Naive thymus-derived CD8-positive, alpha-beta T cell (primary cell): Measurements from ENCODE around the gene TMEM198. TPM values are rescaled to one million over a fixed set of nuclear protein-coding genes. Genes with fewer than 3 reads are reported as not detected.

ENCODE experiments used
- ATAC-seq, 2 donors: fragments of 150-1000 bp; cut with Tn5 transposase in 1 of 2; sonication (Bioruptor Pico), chemical (Tn5 transposase) in 1 of 2; 1 replicate in 1 of 2; 2 replicates in 1 of 2; pipeline ENCODE4 v1.10.0; 2021; ENCODE audit warnings: mild to moderate bottlenecking in 2 of 2, moderate library complexity in 2 of 2
- POLR2A ChIA-PET: fragments of 350-600 bp; sonication (Branson Sonifier 250); formaldehyde crosslinking; loops from one replicate; lab custom pipeline; 2021; ENCODE audit warnings: antibody characterized with exemption; lab: Charles Lee
- DNase-seq, 10 donors: peaks; one replicate each; pipeline versions ENCODE4 v3.0.0 to v3.0.0-alpha.2; 2020 to 2022
- H3K27ac Mint-ChIP-seq, 10 donors: one replicate each; pipeline ENCODE4 v1.8.0; 2020 to 2022; ENCODE audit warnings: mild to moderate bottlenecking in 10 of 10, mixed read lengths in 10 of 10, moderate library complexity in 4 of 10, inconsistent platforms in 1 of 10
- H3K27me3 Mint-ChIP-seq, 5 donors: one replicate each; pipeline ENCODE4 v1.8.0; 2021 to 2022; ENCODE audit warnings: mixed read lengths in 5 of 5
- H3K36me3 Mint-ChIP-seq, 3 donors: one replicate each; pipeline ENCODE4 v1.8.0; 2020 to 2022; ENCODE audit warnings: mixed read lengths in 3 of 3, mild to moderate bottlenecking in 2 of 3, inconsistent platforms in 1 of 3
- H3K4me1 Mint-ChIP-seq, 4 donors: one replicate each; pipeline ENCODE4 v1.8.0; 2021 to 2022; ENCODE audit warnings: mixed read lengths in 4 of 4
- H3K4me3 Mint-ChIP-seq, 10 donors: one replicate each; pipeline ENCODE4 v1.8.0; 2020 to 2022; ENCODE audit warnings: mild to moderate bottlenecking in 10 of 10, mixed read lengths in 10 of 10, moderate library complexity in 6 of 10, inconsistent platforms in 1 of 10
- H3K9me3 Mint-ChIP-seq, 9 donors: one replicate each; pipeline ENCODE4 v1.8.0; 2020 to 2022; ENCODE audit warnings: mixed read lengths in 9 of 9, mild to moderate bottlenecking in 3 of 9, inconsistent platforms in 1 of 9, moderate library complexity in 1 of 9
- polyA plus RNA-seq, 3 donors: library from polyadenylated mRNA; unstranded; fragments of 300-500 nt; fragmentation: Illumina TruSeq; gene quantifications; one replicate each; pipeline ENCODE4 v1.2.3, GENCODE V29; 2021
- total RNA-seq, 8 experiments: library from RNA in 2 of 8; stranded (reverse) in 2 of 8; gene quantifications; one replicate each; pipeline ENCODE4 v1.2.3 and lab custom pipeline; 2021 to 2026

The TMEM198 gene
- total and polyA plus RNA-seq, 5 experiments from 2014 or later: 0.21 to 0.49 (median 0.36) TPM; not detected in 2

DNA sequence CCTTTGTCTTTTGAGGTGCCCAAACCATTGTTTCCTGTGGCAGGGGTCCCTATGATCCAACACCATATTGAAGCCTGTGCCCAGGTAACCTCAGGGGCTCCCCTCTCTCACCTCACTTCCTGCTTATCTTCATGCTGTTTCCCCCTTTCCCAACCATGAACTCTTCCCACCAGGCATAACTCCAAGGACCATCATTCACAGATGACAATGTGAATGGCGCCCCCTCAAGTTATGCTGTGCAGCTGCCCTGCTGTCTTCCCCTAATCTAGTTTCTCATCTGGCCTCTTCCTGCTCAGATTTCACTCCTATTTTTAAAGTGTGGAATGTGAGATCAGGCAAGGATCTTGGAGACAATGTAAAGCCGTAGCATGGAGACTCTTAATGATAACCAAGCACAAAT is 43.7 kb upstream of the TMEM198 start:
- Mint-ChIP-seq H3K36me3 (peaks cover 0 to 34% (median 24%) of the 10 kb centered on the region in 3 donors), H3K4me1 (peaks cover 30 to 47% (median 34%) of the 10 kb centered on the region in 4 donors), H3K4me3 (peak overlapping the region in 9 of 10 donors; percentile 53 to 97 (median 93)), H3K27me3 (peaks cover 9 to 36% (median 23%) of the 10 kb centered on the region in 5 donors), H3K9me3 (no peaks in the 10 kb centered on the region), H3K27ac (peak overlapping the region in 3 of 10 donors; percentile 13 to 93 (median 65))
- POLR2A ChIA-PET: interaction anchor here (0.8 kb wide), 1 partner anchor 246 kb away, joined by 3 read pairs; the partner anchor contains the start of gene TUBA4A
- DNase-seq: no peak
- no peak for ATAC-seq

DNA sequence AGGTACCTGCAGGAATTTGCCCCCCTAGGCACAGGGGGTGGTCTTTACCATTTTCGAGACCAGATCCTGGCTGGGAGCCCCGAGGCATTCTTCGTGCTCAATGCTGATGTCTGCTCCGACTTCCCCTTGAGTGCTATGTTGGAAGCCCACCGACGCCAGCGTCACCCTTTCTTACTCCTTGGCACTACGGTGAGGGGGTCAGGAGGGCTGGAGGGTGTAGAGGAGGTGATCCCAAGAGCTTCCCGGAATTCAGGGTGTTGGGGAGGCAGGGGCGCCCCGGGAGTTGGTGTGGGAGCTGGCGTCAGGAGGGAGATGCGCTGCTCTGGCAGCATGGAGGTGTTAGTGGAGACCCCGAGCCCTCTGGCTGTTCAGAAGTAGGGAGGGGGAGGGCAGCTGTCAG is 42.0 kb upstream of the TMEM198 start:
- Mint-ChIP-seq H3K4me3 (no peak overlapping the region), H3K9me3 (no peaks in the 10 kb centered on the region), H3K27ac (no peak overlapping the region), H3K4me1 (peaks cover 28 to 40% (median 30%) of the 10 kb centered on the region in 4 donors), H3K36me3 (peaks cover 0 to 51% (median 40%) of the 10 kb centered on the region in 3 donors), H3K27me3 (peaks cover 4 to 24% (median 12%) of the 10 kb centered on the region in 5 donors)
- POLR2A ChIA-PET: no interaction called here
- no peak for ATAC-seq
- DNase-seq: no peak

DNA sequence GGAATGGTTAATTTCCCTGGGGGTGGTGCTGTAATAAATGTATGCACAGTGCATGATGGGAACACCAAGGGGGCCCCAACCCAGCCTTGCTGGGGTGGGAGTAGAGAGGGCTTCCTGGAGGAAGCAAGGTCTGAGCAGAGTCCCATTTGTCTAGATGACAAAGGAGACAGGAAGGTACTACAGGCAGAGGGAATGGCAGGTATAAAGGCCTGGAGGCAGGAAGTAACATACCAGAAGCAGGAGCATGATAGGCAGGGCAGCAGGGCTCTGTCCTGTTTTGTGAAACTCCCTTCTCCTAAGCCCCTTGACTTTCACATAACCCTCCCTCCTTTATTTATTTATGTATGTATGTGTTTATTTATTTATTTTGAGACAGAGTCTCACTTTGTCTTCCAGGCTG is 41.2 kb upstream of the TMEM198 start:
- peaks cover 23 to 32% (median 27%) of the 10 kb centered on the region in 4 donors for H3K4me1 Mint-ChIP-seq
- no peak for DNase-seq
- H3K4me3 Mint-ChIP-seq: no peak overlapping the region
- peaks cover 4 to 24% (median 13%) of the 10 kb centered on the region in 5 donors for H3K27me3 Mint-ChIP-seq
- H3K36me3 Mint-ChIP-seq: peaks cover 0 to 59% (median 45%) of the 10 kb centered on the region in 3 donors
- no peak for ATAC-seq
- no peaks in the 10 kb centered on the region for H3K9me3 Mint-ChIP-seq
- POLR2A ChIA-PET: no interaction called here
- H3K27ac Mint-ChIP-seq: no peak overlapping the region

DNA sequence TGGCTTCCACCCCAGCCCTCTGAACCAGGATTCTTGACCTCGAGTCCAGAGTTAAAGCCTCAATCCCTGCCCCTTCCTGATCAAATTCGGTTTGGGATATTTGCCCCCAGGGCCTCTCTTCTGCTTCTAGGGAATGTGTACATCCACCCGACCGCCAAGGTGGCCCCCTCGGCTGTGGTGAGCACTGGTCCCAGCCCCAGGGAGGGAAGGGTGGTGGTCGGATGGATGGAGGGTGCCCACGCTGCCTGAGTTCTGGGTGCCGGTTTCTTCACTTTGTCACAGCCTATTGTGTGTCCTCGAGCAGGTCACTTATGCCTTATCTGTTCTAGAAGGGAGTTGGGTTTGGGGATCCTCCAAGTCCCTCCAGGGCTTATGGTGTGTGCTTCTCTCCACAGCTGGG is 38.2 kb upstream of the TMEM198 start:
- peaks cover 0 to 4% (median 0%) of the 10 kb centered on the region in 9 donors for H3K9me3 Mint-ChIP-seq
- POLR2A ChIA-PET: no interaction called here
- ATAC-seq: no peak
- no peak overlapping the region for H3K4me3 Mint-ChIP-seq
- peaks cover 10 to 35% (median 27%) of the 10 kb centered on the region in 5 donors for H3K27me3 Mint-ChIP-seq
- DNase-seq: no peak
- H3K36me3 Mint-ChIP-seq: peaks cover 0 to 67% (median 46%) of the 10 kb centered on the region in 3 donors
- no peak overlapping the region for H3K27ac Mint-ChIP-seq
- peaks cover 14 to 21% (median 17%) of the 10 kb centered on the region in 4 donors for H3K4me1 Mint-ChIP-seq

DNA sequence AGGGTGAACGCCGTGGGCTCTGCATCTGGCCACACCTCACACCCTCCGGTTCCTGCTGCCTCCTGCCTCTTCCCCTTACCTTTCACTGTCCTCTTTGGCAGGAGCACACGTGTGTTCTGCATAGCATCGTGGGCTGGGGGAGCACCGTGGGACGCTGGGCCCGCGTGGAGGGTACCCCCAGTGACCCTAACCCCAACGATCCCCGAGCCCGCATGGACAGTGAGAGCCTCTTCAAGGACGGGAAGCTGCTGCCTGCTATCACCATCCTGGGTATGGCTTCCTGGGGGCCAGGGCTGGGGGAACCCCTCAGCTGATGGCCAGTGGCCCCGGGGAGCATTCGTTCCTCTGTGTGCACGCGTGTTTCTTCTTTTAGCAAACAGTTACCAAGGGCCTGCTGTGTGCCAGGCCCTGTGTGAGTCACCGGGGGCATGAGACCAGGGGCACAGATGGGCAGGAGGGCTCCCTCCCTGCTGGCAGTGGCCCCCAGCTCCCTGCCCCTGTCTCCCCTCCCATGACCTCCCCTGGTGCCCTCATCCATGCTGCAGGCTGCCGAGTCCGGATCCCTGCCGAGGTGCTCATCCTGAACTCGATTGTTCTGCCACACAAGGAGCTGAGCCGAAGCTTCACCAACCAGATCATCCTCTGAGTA is 37.6 kb upstream of the TMEM198 start:
- peak overlapping the region in 1 of 10 donors; percentile 29 for H3K27ac Mint-ChIP-seq
- no peak for ATAC-seq
- POLR2A ChIA-PET: no interaction called here

DNA sequence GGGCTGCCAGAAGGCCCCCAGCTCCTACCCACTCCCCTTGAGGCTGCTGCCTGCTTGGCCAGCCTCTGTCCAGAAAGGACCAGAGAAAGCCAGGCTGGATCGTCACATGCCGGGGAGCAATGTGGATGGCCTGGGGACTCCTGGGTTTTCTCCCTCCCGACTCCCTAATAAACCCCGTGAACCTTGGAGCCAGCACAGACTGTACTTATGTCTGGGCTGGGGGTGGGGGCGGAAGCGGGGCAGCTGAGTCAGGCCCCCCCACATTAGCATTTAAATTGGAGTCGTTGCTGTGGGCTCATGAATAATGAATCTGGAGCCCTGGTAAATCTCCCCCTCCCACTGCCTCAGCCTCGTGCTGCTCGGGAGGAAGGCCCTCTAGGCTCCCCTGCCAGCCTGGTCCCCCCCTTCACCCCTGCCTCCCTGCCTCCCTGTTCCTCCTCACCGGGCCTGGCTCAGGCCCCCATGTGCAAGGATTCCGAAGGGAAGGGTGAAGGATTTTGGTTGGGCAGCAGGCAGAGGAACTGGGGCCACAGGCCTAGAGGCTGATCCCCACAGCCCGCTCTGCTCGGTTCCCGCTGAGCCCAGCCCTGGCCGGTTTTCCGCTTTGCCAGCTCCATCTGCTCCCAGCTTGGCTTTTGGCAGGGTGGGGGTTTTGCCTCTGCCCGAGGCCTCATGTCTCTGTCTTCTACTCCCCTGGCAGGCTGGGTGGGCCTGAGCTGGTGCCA is 36.9 kb upstream of the TMEM198 start:
- H3K4me1 Mint-ChIP-seq: peaks cover 12 to 15% (median 13%) of the 10 kb centered on the region in 4 donors
- POLR2A ChIA-PET: interaction anchor here (0.8 kb wide), 1 partner anchor 10 kb away, joined by 3 read pairs; no protein-coding TSS in a partner anchor
- ATAC-seq (no peak), DNase-seq (no peak)
- H3K36me3 Mint-ChIP-seq: peaks cover 0 to 60% (median 38%) of the 10 kb centered on the region in 3 donors
- peaks cover 10 to 49% (median 38%) of the 10 kb centered on the region in 5 donors for H3K27me3 Mint-ChIP-seq
- H3K27ac Mint-ChIP-seq: peak overlapping the region in 1 of 10 donors; percentile 29
- H3K9me3 Mint-ChIP-seq: peaks cover 0 to 4% (median 0%) of the 10 kb centered on the region in 9 donors
- no peak overlapping the region for H3K4me3 Mint-ChIP-seq

More for the DNA sequence above, 37.6 kb upstream of the TMEM198 start:
- H3K36me3 Mint-ChIP-seq: peaks cover 0 to 67% (median 45%) of the 10 kb centered on the region in 3 donors
- H3K9me3 Mint-ChIP-seq: peaks cover 0 to 4% (median 0%) of the 10 kb centered on the region in 9 donors
- DNase-seq: no peak
- H3K4me1 Mint-ChIP-seq: peaks cover 14 to 20% (median 16%) of the 10 kb centered on the region in 4 donors
- peaks cover 10 to 42% (median 33%) of the 10 kb centered on the region in 5 donors for H3K27me3 Mint-ChIP-seq
- H3K4me3 Mint-ChIP-seq: no peak overlapping the region

DNA sequence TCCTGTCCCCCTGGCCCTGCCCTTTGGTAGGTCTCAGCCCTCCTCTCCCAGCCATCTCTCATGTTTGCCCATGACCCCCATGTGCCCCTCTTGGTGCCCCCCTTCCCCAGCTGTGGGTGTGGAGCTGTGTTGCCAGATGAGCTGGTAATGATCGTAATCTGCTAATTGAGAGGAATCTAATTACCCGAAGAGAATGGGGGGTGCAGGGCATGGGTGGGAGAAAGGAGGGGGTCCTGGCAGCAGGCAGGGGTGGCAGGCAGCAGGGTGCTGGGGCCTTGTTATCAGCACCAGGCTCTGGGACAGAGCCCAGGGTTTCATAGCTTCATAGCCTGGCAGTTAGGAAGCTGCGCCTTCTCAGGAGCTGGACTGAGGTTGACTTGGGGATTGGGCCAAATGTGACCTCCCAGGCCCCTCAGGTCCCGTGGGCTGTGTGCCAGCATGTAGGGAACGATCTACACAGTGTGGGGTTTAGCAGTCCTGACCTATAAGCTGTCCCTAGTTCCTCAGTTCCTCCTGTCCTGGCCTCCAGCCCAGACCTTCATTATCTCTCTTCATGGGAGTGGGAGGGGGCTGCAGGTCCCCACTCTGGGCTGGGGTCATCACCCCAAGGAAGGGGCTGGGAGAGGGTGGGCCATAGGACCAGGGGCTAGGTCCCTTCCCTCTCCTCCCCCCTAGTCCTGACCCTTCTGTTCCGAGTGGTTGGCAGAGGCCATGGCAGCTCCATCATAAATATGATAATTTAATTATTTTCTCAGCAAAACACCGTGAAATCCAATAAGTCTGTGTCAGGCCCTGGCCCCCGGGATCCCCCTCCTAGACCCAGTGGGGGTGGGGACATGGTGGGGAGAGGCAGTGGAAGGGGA is 36.0 kb upstream of the TMEM198 start:
- H3K9me3 Mint-ChIP-seq: peaks cover 0 to 4% (median 0%) of the 10 kb centered on the region in 9 donors
- H3K36me3 Mint-ChIP-seq: peaks cover 0 to 55% (median 37%) of the 10 kb centered on the region in 3 donors
- ATAC-seq: no peak
- peaks cover 13 to 17% (median 14%) of the 10 kb centered on the region in 4 donors for H3K4me1 Mint-ChIP-seq
- H3K27me3 Mint-ChIP-seq: peaks cover 14 to 57% (median 43%) of the 10 kb centered on the region in 5 donors
- no peak overlapping the region for H3K27ac Mint-ChIP-seq
- no peak overlapping the region for H3K4me3 Mint-ChIP-seq
- POLR2A ChIA-PET: interaction anchor here (0.8 to 1.0 kb wide), 2 partner anchors 11 to 13 kb away, joined by 3 read pairs; no protein-coding TSS in a partner anchor
- no peak for DNase-seq

DNA sequence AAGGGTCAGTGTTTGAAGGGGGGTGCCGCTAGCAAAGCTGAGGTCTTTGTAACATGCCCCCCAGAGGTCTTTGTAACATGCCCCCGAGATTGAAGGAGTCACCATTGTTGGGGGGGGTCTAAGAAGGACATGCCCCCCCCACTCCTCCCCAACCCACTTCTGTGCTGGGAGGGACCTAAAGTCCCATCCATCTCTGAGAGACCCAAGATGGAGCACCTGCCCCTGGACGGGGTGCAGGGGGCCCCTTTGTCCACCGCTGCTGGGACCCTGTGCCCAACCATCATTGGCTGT is 35.4 kb upstream of the TMEM198 start:
- DNase-seq (no peak), ATAC-seq (no peak)
- peaks cover 0 to 51% (median 37%) of the 10 kb centered on the region in 3 donors for H3K36me3 Mint-ChIP-seq
- no peak overlapping the region for H3K4me3 Mint-ChIP-seq
- peaks cover 0 to 4% (median 0%) of the 10 kb centered on the region in 9 donors for H3K9me3 Mint-ChIP-seq
- POLR2A ChIA-PET: interaction anchor here (1.0 kb wide), 1 partner anchor 12 kb away, joined by 3 read pairs; no protein-coding TSS in a partner anchor
- H3K27ac Mint-ChIP-seq: no peak overlapping the region
- H3K27me3 Mint-ChIP-seq: peaks cover 18 to 63% (median 48%) of the 10 kb centered on the region in 5 donors
- peaks cover 18 to 22% (median 19%) of the 10 kb centered on the region in 4 donors for H3K4me1 Mint-ChIP-seq

DNA sequence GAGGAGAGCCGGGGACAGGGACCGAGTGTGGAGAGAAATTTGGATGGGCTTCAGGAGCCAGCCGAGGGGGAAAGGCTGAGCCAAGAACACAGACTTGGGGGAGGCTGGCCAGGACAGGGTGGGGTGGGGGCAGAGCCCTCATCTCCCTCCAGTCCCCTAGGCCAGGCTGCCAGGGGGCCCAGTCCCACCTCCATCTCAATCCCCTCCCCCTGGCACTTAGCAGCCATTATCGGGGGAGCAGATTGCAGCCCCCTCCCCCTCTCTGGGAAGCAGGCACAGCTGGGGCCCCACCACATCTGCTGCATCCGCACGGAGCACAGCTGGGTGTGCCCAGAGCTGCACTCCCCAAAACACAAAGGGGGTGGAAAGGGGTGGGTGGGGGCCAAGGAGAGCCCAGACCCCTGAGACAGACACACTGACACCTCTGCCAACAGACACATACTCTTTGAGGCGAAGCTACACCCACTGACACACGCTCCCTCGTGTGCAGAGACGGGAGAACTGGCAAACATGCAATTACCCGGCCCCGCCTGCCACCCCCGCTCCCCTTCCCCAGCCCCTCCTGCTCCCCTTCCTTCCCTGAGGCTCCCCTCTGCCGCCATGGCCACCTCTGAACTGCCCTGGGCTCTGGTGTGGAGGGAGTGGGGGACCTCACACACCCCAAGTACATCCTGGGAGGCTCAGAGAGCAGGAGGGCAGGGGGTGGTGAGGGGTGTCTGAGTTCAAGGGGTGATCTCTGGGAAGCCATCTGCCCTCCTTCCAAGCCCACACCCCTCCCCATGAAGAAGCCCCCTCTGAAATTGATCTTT is 34.7 kb upstream of the TMEM198 start:
- Mint-ChIP-seq H3K27ac (peak overlapping the region in 1 of 10 donors; percentile 75), H3K27me3 (peaks cover 25 to 71% (median 56%) of the 10 kb centered on the region in 5 donors), H3K36me3 (peaks cover 0 to 43% (median 32%) of the 10 kb centered on the region in 3 donors), H3K4me3 (peak overlapping the region; percentile 17 to 84 (median 57)), H3K4me1 (peaks cover 26 to 30% (median 27%) of the 10 kb centered on the region in 4 donors), H3K9me3 (peaks cover 0 to 7% (median 0%) of the 10 kb centered on the region in 9 donors)
- POLR2A ChIA-PET: no interaction called here
- no peak for DNase-seq
- ATAC-seq: peak; percentile 30 to 33

DNA sequence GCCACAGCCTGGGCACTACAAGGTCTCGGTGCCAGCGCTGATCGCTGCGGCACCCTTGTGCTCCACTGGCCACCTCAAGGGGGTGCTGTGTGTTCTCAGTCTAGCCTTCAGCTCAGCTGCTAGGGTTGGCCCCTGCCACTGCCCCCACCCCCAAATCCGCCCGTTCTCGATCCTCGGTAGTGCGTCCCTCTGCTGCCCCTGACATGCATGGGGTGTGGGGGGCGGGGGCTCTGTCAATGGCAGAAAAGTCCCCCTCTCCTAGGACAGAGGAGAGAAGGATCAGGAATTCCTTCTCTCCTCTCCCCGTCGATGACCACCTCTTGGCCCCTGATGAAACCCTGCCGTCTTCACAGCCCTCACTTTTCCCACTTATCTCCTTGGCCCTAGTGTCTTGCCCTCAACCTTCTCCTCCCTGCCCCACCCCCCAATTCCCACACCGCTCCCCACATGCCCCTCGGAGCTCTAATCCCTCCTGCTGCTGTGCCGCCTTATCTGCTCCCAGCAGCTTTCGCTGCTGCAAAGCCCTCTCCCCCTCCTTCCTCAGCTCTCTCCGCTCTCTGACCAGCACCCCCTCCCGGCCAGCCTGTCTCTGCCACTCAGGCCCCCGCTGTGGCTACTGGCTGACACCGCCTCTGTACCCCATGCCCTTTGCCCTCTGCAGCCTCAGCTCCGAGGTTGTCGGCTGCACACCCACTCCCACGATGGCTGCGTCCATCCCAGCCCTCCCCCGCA is 33.9 kb upstream of the TMEM198 start:
- Mint-ChIP-seq H3K4me1 (peaks cover 27 to 32% (median 30%) of the 10 kb centered on the region in 4 donors), H3K36me3 (peaks cover 0 to 35% (median 24%) of the 10 kb centered on the region in 3 donors), H3K4me3 (peak overlapping the region; percentile 17 to 84 (median 57)), H3K9me3 (peaks cover 0 to 7% (median 0%) of the 10 kb centered on the region in 9 donors), H3K27ac (peak overlapping the region in 1 of 10 donors; percentile 75), H3K27me3 (peaks cover 27 to 79% (median 55%) of the 10 kb centered on the region in 5 donors)
- peak; percentile 87 to 96 for ATAC-seq
- POLR2A ChIA-PET: no interaction called here
- DNase-seq: peak in 9 of 10 donors; percentile 10 to 50 (median 41)
